HG03045 (cell line): ENCODE results near the gene CHL1.

Experiments used
- ATAC-seq: cut with Tn5 transposase; IDR thresholded peaks from one replicate; pipeline ENCODE4 v1.9.1; 2021; ENCODE audit warnings: mild to moderate bottlenecking, moderate library complexity; ENCODE audit not compliant: unreplicated experiment

Gene CHL1

DNA sequence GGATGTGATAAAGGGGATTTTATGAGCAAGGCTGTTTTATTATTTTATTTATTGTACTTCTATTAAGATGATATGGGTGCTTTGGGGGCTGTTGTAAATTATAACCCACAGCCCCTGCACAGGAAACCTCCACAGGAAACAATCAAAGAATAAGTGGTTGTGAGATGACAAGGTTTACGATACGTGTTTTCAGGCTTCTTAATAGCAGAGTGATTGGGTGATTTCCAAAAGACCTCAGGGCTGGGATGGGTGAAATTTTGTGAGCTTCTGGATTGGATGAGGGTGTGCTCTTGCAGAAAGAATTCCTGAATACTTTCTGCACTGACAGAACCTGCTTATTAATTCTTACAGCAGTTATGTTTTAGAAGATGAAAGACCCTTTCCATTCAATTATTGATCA lies 21.4 kb downstream of the CHL1 start:
- no peak for ATAC-seq

GRCh38 chr3:228442-229182 lies 32.0 kb downstream of the CHL1 start:
- ATAC-seq = no peak

DNA sequence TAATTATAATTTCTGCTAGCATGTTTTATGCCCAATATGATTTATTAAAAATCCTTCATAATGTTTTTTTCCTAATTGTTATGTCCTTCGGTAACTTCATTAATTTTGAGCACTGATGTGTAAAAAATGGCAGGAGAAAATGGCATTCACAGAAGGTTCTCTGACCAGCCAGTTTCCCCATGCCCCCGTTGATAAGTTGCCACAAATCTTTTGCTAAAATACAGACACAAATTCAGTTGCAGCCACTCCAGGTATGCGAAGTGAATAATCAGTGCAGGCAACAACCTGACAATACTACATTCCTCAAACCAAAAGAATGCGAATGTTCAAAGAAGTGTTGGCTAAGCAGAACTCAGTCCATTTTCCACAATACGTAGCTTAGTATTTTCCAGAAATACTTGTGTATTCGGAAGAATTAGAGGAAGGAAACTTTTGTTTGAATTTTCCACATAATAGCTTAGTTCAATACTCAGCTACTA lies 32.7 kb downstream of the CHL1 start:
- ATAC-seq = no peak

- no peak for ATAC-seq
Observed at GRCh38 chr3:236881-237280, 40.3 kb downstream of the CHL1 start.

DNA sequence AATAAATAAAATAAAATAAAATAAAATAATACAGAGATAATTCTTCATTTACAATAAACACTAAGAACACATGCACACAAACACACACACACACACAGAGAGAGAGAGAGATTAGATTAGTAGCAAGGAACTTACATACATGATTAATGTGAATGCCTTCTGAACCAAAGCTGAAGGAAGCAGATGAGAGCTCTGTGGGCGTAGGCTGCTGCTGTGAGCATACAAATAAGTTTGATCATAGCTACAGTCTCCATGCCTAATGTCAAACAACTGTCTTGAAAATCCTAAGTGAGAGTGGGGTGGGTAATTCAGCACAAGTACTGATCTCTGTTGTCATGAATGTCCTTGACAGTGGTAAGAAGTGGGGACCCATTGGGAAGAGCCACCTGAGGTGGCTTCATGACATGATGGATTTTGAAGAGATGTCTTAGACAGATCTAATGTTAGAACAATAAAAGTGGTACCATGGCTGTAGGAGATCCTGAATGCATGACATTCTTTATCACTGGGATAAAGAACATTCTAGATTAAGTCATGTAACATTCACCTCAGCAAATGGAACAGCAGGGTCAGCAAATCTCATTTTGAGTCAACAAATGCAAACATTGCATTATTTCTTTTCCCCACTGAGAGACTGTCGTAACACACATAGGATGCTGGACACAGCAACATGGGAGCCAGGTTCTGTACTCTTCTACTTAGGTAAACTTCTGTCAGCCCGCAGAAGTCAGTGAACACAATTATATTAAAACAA lies 46.2 kb downstream of the CHL1 start:
- ATAC-seq = no peak

DNA sequence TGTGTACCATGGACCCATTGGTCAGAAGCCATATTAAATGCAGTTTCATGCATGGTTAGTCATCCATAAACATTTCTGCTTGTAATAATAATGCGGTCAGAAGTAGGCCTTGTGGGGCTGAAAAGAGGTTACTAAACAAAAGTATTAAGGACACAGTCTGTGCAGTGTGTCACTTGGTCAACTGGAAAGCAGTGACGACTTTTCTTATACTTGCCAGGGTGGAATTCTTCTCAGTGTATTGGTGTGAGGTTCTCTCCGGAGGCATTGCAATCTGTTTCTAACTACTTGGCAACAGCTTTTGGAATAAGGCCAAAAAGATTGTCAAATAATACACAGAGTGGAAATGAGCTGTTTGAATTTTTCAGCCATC lies 46.8 kb downstream of the CHL1 start:
- ATAC-seq = no peak

- ATAC-seq = no peak
Observed at GRCh38 chr3:244041-244440, 47.5 kb downstream of the CHL1 start.

DNA sequence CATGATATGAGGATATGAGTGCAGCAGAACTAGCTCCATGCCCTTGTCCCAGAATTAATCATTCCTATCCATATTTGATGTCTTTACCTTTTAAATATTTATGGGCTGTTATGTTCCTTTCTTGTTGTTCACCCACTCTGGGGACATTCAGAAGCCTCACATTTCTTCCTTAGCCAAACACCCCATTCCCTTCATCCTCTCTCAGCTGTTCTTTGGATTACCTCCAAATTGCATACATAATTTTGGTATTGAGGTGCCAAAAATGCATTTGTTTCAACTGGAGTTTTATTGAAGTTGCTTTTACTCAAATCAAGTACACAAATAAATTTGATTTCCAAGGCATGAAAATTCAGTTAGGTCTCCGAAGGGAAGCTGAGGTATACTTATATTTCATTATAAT lies 51.4 kb downstream of the CHL1 start:
- no peak for ATAC-seq

DNA sequence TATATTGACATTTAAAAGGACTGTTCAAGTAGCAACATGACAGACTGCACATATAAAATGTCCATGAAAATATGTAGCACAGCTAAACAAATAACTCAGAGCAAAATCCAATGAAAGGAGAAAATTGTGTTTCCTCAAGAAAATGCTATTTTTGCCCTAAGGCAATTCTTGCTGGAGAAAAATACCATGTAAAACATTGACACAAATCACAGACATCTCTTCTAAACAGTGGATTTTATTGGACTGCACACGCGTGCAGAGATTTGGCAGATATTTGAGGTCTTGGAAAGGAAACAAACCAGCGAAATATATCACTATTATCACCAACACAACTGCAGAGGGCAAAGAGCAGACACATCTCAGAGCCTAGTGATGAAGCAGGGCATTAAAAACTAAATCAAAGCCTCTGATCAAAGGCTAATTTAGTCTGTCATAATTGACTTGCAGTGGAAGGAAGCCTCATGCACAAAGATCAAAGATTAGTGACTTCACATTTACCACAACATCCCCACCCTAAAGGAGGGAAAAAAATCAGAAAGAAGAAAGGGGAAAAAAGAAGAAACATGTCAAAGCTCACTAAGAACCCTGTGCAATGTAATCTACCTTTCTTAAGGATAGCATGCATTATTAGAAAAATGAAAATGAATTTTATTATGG lies 52.4 kb downstream of the CHL1 start:
- no peak for ATAC-seq

GRCh38 chr3:249587-250262 lies 53.2 kb downstream of the CHL1 start:
- no peak for ATAC-seq

- no peak for ATAC-seq
Observed at GRCh38 chr3:256501-256900, 59.9 kb downstream of the CHL1 start.

GRCh38 chr3:257826-258225 lies 61.3 kb downstream of the CHL1 start:
- no peak for ATAC-seq

- no peak for ATAC-seq
Observed at GRCh38 chr3:260898-261297, 64.3 kb downstream of the CHL1 start.

GRCh38 chr3:263393-263792 lies 66.8 kb downstream of the CHL1 start:
- ATAC-seq = no peak

DNA sequence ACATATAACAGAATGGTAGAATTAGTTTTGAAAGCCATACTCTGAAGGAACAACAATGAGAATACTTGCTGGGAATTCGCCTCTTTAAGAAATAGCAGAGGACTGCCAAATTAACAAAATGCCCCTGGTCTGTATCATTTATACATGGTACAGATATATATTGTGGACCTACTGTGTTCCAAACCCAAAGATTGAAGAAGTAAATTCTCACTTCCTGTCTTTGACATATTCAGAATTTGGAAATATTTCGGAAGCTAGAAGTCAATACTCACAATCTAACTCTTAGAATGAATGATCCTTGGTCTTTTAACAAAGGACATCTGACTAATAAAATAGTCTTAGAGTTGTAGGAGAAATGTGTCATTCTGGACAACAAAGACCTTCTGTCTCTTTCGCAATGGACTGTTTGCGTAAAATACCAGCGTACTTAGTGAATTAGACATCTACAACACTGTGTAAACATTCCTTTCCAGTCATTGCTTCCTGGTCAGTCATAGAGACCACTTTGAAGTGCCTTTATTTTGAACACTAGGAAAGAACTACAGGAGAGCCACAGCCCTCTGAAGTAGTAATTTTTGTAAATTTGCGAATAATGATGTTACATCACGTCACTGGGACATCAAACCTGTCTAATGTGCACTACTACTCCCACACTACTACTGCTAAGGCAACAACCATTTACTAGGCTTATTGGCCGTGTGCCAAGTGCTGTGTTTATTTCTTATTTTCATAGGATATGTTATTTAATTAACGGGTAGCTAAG lies 68.0 kb downstream of the CHL1 start:
- ATAC-seq = no peak

DNA sequence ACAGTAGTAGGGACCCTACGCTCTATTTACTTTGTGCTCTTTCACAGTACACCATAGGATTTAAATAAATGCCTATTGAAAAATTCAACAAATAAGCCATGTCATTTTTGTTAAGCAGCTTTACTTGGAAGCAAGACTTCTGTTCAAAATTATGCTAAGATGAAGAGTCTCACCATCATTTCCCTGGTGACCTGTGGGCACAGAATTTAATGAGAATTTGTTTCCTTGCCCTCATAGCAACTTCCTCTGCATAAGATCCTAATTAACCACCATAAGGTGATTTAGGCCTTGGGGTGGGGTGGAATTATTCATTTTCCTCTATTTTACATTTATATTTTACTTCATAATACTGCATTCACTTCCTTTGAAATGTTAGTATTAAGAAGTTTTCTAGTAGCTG lies 70.5 kb downstream of the CHL1 start:
- ATAC-seq = no peak

- no peak for ATAC-seq
Observed at GRCh38 chr3:270688-271087, 74.1 kb downstream of the CHL1 start.

DNA sequence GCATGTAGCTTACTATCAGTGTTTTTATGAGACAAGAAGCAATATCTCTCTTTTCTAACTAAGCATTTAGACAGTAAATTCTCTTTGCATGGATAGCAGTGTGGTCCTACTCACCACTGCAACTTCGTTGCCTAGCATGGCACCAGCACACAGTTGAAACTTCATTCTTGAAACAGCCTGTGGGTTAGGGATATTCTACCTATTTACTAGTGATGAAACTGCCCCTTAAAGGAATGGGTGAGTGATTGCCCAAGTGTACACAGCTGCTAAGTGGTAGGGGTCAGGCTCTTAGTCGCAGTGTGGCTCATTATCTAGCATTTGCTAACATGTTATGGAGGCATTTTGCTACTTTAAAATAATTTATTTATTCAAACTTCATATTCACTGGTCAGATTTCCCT lies 78.4 kb downstream of the CHL1 start:
- no peak for ATAC-seq

GRCh38 chr3:277873-278272 lies 81.3 kb downstream of the CHL1 start:
- ATAC-seq = no peak

GRCh38 chr3:278300-279064 lies 81.9 kb downstream of the CHL1 start:
- peak; percentile 78 for ATAC-seq
